IMR-90 (cell line): ENCODE measurements around the gene ZNF408. TPM values are rescaled to one million over a fixed set of nuclear protein-coding genes. Genes with fewer than 3 reads are reported as not detected.

ENCODE experiments used
- ATAC-seq: fragments of 200-7000 bp; cut with Tn5 transposase; 2 replicates; pipeline ENCODE4 v1.9.1; 2020; ENCODE audit warnings: low read depth, mild to moderate bottlenecking, moderate library complexity
- BruUV-seq: library from RNA; stranded (reverse); fragments of 400-500 nt; replicated peaks from 2 replicates; lab custom pipeline; 2021; lab: Mats Ljungman, UMichigan
- CTCF ChIA-PET: fragments of 300-600 bp; formaldehyde crosslinking; extraction: SDS; loops from one replicate; lab custom pipeline; 2021; ENCODE audit warnings: antibody characterized with exemption; lab: Yijun Ruan, JAX
- POLR2A ChIA-PET: fragments of 300-600 bp; sonication (Branson Sonifier 250); formaldehyde crosslinking; loops from one replicate; lab custom pipeline; 2022; ENCODE audit warnings: antibody characterized with exemption; ENCODE audit not compliant: unreplicated experiment; lab: Charles Lee
- DNase-seq: peaks from one replicate; pipeline ENCODE4 v3.0.0; 2013
- H2AFZ ChIP-seq: replicated peaks from 2 replicates; pipeline ENCODE3; 2013; ENCODE audit warnings: low read length, mild to moderate bottlenecking; ENCODE audit not compliant: poor library complexity
- H2AK5ac ChIP-seq: 2 replicates; pipeline ENCODE4 v1.6.1; 2013; ENCODE audit warnings: low read depth, low read length, inconsistent platforms
- H2AK9ac ChIP-seq: replicated peaks from 2 replicates; pipeline ENCODE3; 2013; ENCODE audit warnings: mild to moderate bottlenecking, low read depth, low read length, moderate library complexity; ENCODE audit not compliant: poor library complexity
- H2BK120ac ChIP-seq: 2 replicates; pipeline ENCODE4 v1.6.1; 2013; ENCODE audit warnings: low read depth, low read length, inconsistent platforms
- H2BK15ac ChIP-seq: 3 replicates; pipeline ENCODE4 v1.6.1; 2013; ENCODE audit warnings: low read depth, low read length, inconsistent platforms
- H2BK20ac ChIP-seq: 2 replicates; pipeline ENCODE4 v1.6.1; 2013; ENCODE audit warnings: low read depth, mild to moderate bottlenecking, inconsistent platforms, low read length, moderate library complexity
- H2BK5ac ChIP-seq: 2 replicates; pipeline ENCODE4 v1.6.1; 2013; ENCODE audit warnings: mild to moderate bottlenecking, low read depth, low read length, inconsistent platforms; ENCODE audit not compliant: poor library complexity, severe bottlenecking
- H3K14ac ChIP-seq: replicated peaks from 2 replicates; pipeline ENCODE4 v1.6.1; 2013; ENCODE audit warnings: low read depth, low read length, inconsistent platforms
- H3K18ac ChIP-seq: 2 replicates; pipeline ENCODE4 v1.6.1; 2013; ENCODE audit warnings: low read depth, low read length, control low read depth
- H3K23ac ChIP-seq: 2 replicates; pipeline ENCODE4 v1.6.1; 2013; ENCODE audit warnings: low read depth, low read length, inconsistent platforms
- H3K27ac ChIP-seq: 2 replicates; pipeline ENCODE4 v1.5.1; 2013; ENCODE audit warnings: mild to moderate bottlenecking, control low read depth, low read length; ENCODE audit not compliant: insufficient read depth
- H3K27me3 ChIP-seq: 2 replicates; pipeline ENCODE4 v1.6.1; 2013; ENCODE audit warnings: low read length; ENCODE audit not compliant: control insufficient read depth, insufficient read depth
- H3K36me3 ChIP-seq: 2 replicates; pipeline ENCODE4 v1.6.1; 2013; ENCODE audit warnings: low read length, mixed read lengths; ENCODE audit not compliant: control insufficient read depth, insufficient read depth
- H3K4ac ChIP-seq: 2 replicates; pipeline ENCODE4 v1.6.1; 2013; ENCODE audit warnings: low read depth, low read length, inconsistent platforms
- H3K4me1 ChIP-seq: 2 replicates; pipeline ENCODE4 v1.6.1; 2013; ENCODE audit warnings: low read length, mixed read lengths; ENCODE audit not compliant: control insufficient read depth, insufficient read depth
- H3K4me2 ChIP-seq: 2 replicates; pipeline ENCODE4 v1.6.1; 2013; ENCODE audit warnings: low read depth, mild to moderate bottlenecking, control low read depth, low read length, moderate library complexity
- H3K4me3 ChIP-seq: 2 replicates; pipeline ENCODE4 v1.5.1; 2013; ENCODE audit warnings: low read depth, mild to moderate bottlenecking, control low read depth, low read length, moderate library complexity; ENCODE audit not compliant: insufficient read depth
- H3K56ac ChIP-seq: 2 replicates; pipeline ENCODE4 v1.6.1; 2013; ENCODE audit warnings: low read length, inconsistent platforms; ENCODE audit not compliant: insufficient read depth; ENCODE audit errors: extremely low read depth
- H3K79me1 ChIP-seq, 2 experiments: 2 replicates each; pipeline ENCODE4 v1.6.1; 2013; ENCODE audit warnings: low read length in 2 of 2, inconsistent platforms in 1 of 2, low read depth in 1 of 2
- H3K9ac ChIP-seq: 2 replicates; pipeline ENCODE4 v1.6.1; 2013; ENCODE audit warnings: low read depth, low read length, control low read depth
- H3K9me1 ChIP-seq: 2 replicates; pipeline ENCODE4 v1.6.1; 2013; ENCODE audit warnings: low read length, inconsistent platforms; ENCODE audit not compliant: insufficient read depth
- H3K9me3 ChIP-seq: 2 replicates; pipeline ENCODE4 v1.6.1; 2013; ENCODE audit warnings: low read length; ENCODE audit not compliant: control insufficient read depth, insufficient read depth
- H4K20me1 ChIP-seq: 2 replicates; pipeline ENCODE4 v1.6.1; 2013; ENCODE audit warnings: low read length, inconsistent platforms; ENCODE audit not compliant: insufficient read depth
- H4K5ac ChIP-seq: 2 replicates; pipeline ENCODE4 v1.6.1; 2013; ENCODE audit warnings: mild to moderate bottlenecking, low read depth, low read length, control low read depth
- H4K8ac ChIP-seq, 2 experiments: 2 replicates each; pipeline ENCODE4 v1.6.1; 2013; ENCODE audit warnings: low read depth in 2 of 2, low read length in 2 of 2, control low read depth in 1 of 2, inconsistent platforms in 1 of 2
- H4K91ac ChIP-seq: 2 replicates; pipeline ENCODE4 v1.6.1; 2013; ENCODE audit warnings: low read depth, low read length, inconsistent platforms; ENCODE audit not compliant: insufficient read depth
- CEBPB ChIP-seq: IDR thresholded peaks from 2 replicates; pipeline ENCODE4 v1.6.1; 2012; ENCODE audit warnings: low read depth, low read length, improper control_type of control experiment
- CHD1 ChIP-seq: IDR thresholded peaks from 2 replicates; pipeline ENCODE4 v1.6.1; 2012; ENCODE audit warnings: low read depth, low read length, improper control_type of control experiment
- FOS ChIP-seq: fragments of 150-350 bp; IDR thresholded peaks from 2 replicates; pipeline ENCODE4 v1.6.1; 2016; ENCODE audit warnings: low read depth, low read length
- MXI1 ChIP-seq: IDR thresholded peaks from 2 replicates; pipeline ENCODE4 v1.6.1; 2012; ENCODE audit warnings: low read depth, mild to moderate bottlenecking, low read length, moderate library complexity, borderline replicate concordance
- POLR2A ChIP-seq: IDR thresholded peaks from 2 replicates; pipeline ENCODE4 v1.6.1; 2012; ENCODE audit warnings: mild to moderate bottlenecking, low read depth, low read length
- RCOR1 ChIP-seq: IDR thresholded peaks from 2 replicates; pipeline ENCODE4 v1.6.1; 2012; ENCODE audit warnings: mild to moderate bottlenecking, low read length, improper control_type of control experiment; ENCODE audit not compliant: insufficient replicate concordance
- SMC3 ChIP-seq: fragments of 150-350 bp; IDR thresholded peaks from 2 replicates; pipeline ENCODE4 v1.6.1; 2016; ENCODE audit warnings: low read depth, mild to moderate bottlenecking, antibody characterized with exemption, low read length, moderate library complexity
- WGBS, 2 experiments: methylation state at CpG; one replicate each; pipeline versions ENCODE4 v1.1.5 to v1.1.7; 2013; ENCODE audit warnings: missing lambda C conversion rate in 2 of 2; ENCODE audit not compliant: insufficient read length in 1 of 2; ENCODE audit errors: extremely low coverage in 2 of 2; 5-methylcytosine and 5-hydroxymethylcytosine counted together
- dilution Hi-C: fragments of 300-500 bp; cut with HindIII; formaldehyde crosslinking; loops from one replicate; pipeline ENCODE4 v1.14.3; 2018; ENCODE audit warnings: low sequenced_read_pairs; ENCODE audit not compliant: unreplicated experiment
- in situ Hi-C: fragments of 300-500 bp; cut with MboI; formaldehyde crosslinking; loops from 3 replicates; pipeline ENCODE4 v1.14.3; 2019; ENCODE audit warnings: low sequenced_read_pairs, inconsistent platforms, mixed read lengths
- intact Hi-C: fragments of 100-400 bp; cut with micrococcal nuclease; formaldehyde crosslinking; loops from 2 replicates; pipeline ENCODE4 v1.10.0; 2022
- polyA plus RNA-seq, 3 experiments: library from polyadenylated mRNA; depleted of rRNA; stranded (reverse); fragments of >200 nt; gene quantifications; 2 replicates each; pipeline ENCODE4 v1.2.3, GENCODE V29; 2012; ENCODE audit warnings: low replicate concordance in 1 of 3
- total RNA-seq: library from RNA; depleted of rRNA; stranded (reverse); fragments of >200 nt; gene quantifications from 2 replicates; pipeline ENCODE4 v1.2.3, GENCODE V29; 2012

ZNF408 gene
- total and polyA plus RNA-seq, 2 of the 4 experiments (the other 2 are of a cell fraction) = 9.5 to 11.1 TPM

- Histone ChIP-seq H3K27me3 (no peaks in the 10 kb centered on the region), H4K5ac (0 out of 2 replicates have a peak overlapping the region, but pooled peaks have one; percentile 1), H3K56ac (no peak overlapping the region), H3K23ac (no peak overlapping the region), H2AFZ (no peak overlapping the region), H3K9me1 (peaks cover under 1% of the 10 kb centered on the region; the same call in 1 of the 2 replicates), H2BK20ac (peak overlapping the region; percentile 10; the same call in 1 of the 2 replicates), H4K8ac (peak overlapping the region in 1 of 2 experiments; percentile 61; a peak in 1 of 4 replicates), H4K20me1 (no peaks in the 10 kb centered on the region), H3K9ac (no peak overlapping the region), H3K4ac (no peak overlapping the region; the same call in 1 of the 2 replicates), H3K27ac (peak overlapping the region; percentile 18; the same call in 1 of the 2 replicates), H2AK9ac (no peak overlapping the region), H3K4me3 (no peak overlapping the region), H2AK5ac (no peak overlapping the region), H2BK5ac (peak overlapping the region; percentile 89), H3K4me2 (no peak overlapping the region), H3K36me3 (peaks cover 23% of the 10 kb centered on the region), H3K9me3 (no peaks in the 10 kb centered on the region), H3K18ac (peak overlapping the region; percentile 38; the same call in 1 of the 2 replicates), H4K91ac (no peak overlapping the region), H3K4me1 (peaks cover 8% of the 10 kb centered on the region), H2BK15ac (no peak overlapping the region), H3K79me1 (0 out of 4 replicates have a peak, but pooled peaks cover 0 to 3% of the 10 kb centered on the region in 2 experiments), H3K14ac (no peak overlapping the region), H2BK120ac (0 out of 2 replicates have a peak overlapping the region, but pooled peaks have one; percentile 39)
- BruUV-seq = no TSS peak
- DNase-seq (peak; percentile 81), ATAC-seq (peak; percentile 70)
- in situ Hi-C loops = no loop called here
- intact Hi-C loops = no loop called here
- POLR2A ChIA-PET = no interaction called here
- no peak for TF ChIP-seq SMC3
- TF ChIP-seq FOS = no peak
- TF ChIP-seq CHD1 = no peak
- TF ChIP-seq CEBPB = peak; percentile 89
- no peak for TF ChIP-seq MXI1
- TF ChIP-seq RCOR1 = no peak
- no peak for TF ChIP-seq POLR2A
- CTCF ChIA-PET = no interaction called here
- 40% methylated on average over 1 of the region's 4 CpGs; no CpG with 5 or more reads in 1 of the 2 experiments for WGBS, 2 experiments
- dilution Hi-C loops = no loop called here
These were observed 42.6 kb upstream of the ZNF408 start for GRCh38 chr11:46658259-46658658.
